Measurements from ENCODE around the gene SRPK1. TPM values are rescaled to one million over a fixed set of nuclear protein-coding genes. Genes with fewer than 3 reads are reported as not detected.
"Not testable (repeated sequence)": the region's sequence is repeated elsewhere in the genome, so short reads cannot be mapped to it uniquely, and the experiment has no call there.

Gene SRPK1
- total RNA-seq, 1 experiment from 2014 or later = 104 TPM

DNA sequence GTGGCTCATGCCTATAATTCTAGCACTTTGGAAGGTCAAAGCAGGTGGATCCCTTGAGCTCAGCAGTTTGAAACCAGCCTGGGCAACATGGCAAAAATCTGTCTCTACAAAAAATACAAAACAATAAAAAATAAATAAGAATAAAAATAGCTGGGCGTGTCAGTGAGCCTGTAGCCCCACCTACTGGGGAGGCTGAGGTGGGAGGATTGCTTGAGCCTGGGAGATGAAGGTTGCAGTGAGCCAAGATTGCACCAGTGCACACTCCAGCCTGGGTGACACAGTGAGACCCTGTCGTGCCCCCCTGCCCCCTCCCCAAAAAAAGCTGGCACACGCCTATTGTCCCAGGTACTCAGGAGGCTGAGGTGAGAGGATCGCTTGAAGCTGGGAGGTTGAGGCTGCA lies 35.1 kb upstream of the SRPK1 start:
- Histone ChIP-seq H3K27me3 (ENCODE audit: low read length) (no peaks in the 10 kb centered on the region), H4K20me1 (ENCODE audit: insufficient read depth, low read depth, low read length) (no peaks in the 10 kb centered on the region), H3K4me3 (ENCODE audit: low read length) (no peak overlapping the region), H3K9ac (ENCODE audit: low read length) (no peak overlapping the region), H3K9me3 (ENCODE audit: low read length) (no peaks in the 10 kb centered on the region), H3K4me1 (ENCODE audit: low read length) (no peaks in the 10 kb centered on the region), H3K79me2 (ENCODE audit: low read length) (no peaks in the 10 kb centered on the region), H3K9me2 (replicated peaks; ENCODE audit: insufficient read depth, low read length) (no peaks in the 10 kb centered on the region), H3K4me2 (ENCODE audit: low read depth, low read length, poor library complexity, severe bottlenecking) (no peak overlapping the region), H3K36me3 (ENCODE audit: insufficient read depth, low read length) (no peaks in the 10 kb centered on the region), H3K27ac (ENCODE audit: low read length) (no peak overlapping the region), H2AFZ (ENCODE audit: low read length) (no peak overlapping the region)
- DNase-seq = peak; percentile 45

DNA sequence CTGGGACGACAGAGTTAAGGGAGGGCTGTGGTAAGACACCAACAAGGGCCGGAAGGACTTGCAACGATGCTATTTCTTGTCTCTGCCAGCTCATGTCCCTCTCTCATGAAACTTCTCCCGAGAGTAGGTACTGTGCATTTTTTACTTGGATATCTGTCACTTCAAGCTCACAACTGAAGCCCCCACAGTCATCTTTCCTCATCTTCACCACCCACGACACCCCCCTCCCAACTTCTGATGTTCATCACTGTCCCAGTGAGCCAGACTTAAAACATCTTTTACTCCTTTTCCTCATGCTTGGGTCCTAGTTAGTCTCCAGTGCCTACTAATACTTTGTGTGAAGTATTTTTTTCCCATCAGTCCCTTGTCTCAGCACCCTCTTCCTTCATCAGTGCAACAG lies 34.6 kb upstream of the SRPK1 start:
- no peak overlapping the region for H3K9ac ChIP-seq (ENCODE audit: low read length)
- H3K4me3 ChIP-seq (ENCODE audit: low read length) = no peak overlapping the region
- H3K27ac ChIP-seq (ENCODE audit: low read length) = no peak overlapping the region
- H3K4me1 ChIP-seq (ENCODE audit: low read length) = no peaks in the 10 kb centered on the region
- no peaks in the 10 kb centered on the region for H3K9me2 ChIP-seq (replicated peaks; ENCODE audit: insufficient read depth, low read length)
- H3K4me2 ChIP-seq (ENCODE audit: low read depth, low read length, poor library complexity, severe bottlenecking) = no peak overlapping the region
- no peaks in the 10 kb centered on the region for H3K79me2 ChIP-seq (ENCODE audit: low read length)
- no peaks in the 10 kb centered on the region for H3K36me3 ChIP-seq (ENCODE audit: insufficient read depth, low read length)
- no peaks in the 10 kb centered on the region for H3K9me3 ChIP-seq (ENCODE audit: low read length)
- no peak overlapping the region for H2AFZ ChIP-seq (ENCODE audit: low read length)
- DNase-seq = no peak
- no peaks in the 10 kb centered on the region for H3K27me3 ChIP-seq (ENCODE audit: low read length)
- H4K20me1 ChIP-seq (ENCODE audit: insufficient read depth, low read depth, low read length) = no peaks in the 10 kb centered on the region

DNA sequence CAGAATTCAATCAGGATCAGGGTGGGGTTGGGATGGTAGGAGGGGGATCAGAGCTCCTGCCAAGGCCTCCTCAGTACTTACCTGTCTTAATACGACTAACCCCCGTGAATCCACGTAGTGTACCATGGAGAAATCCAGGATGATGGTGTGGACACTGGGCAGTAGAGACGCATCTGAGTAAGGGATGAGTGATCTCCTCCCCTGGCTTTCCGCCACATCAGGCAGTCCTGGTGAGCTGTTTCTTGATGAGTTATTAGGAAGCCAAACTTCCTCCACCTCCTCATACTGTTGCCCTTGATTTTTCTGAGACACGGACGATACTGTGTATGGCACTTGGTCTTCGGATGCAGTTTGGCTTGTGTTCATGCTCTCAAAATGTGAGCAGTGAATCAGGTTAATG lies 34.2 kb upstream of the SRPK1 start:
- Histone ChIP-seq H3K27me3 (ENCODE audit: low read length) (no peaks in the 10 kb centered on the region), H3K4me1 (ENCODE audit: low read length) (no peaks in the 10 kb centered on the region), H3K9me3 (ENCODE audit: low read length) (no peaks in the 10 kb centered on the region), H3K27ac (ENCODE audit: low read length) (no peak overlapping the region), H3K9ac (ENCODE audit: low read length) (no peak overlapping the region), H3K79me2 (ENCODE audit: low read length) (no peaks in the 10 kb centered on the region), H3K36me3 (ENCODE audit: insufficient read depth, low read length) (no peaks in the 10 kb centered on the region), H3K4me2 (ENCODE audit: low read depth, low read length, poor library complexity, severe bottlenecking) (no peak overlapping the region), H3K4me3 (ENCODE audit: low read length) (no peak overlapping the region), H2AFZ (ENCODE audit: low read length) (no peak overlapping the region), H3K9me2 (replicated peaks; ENCODE audit: insufficient read depth, low read length) (no peaks in the 10 kb centered on the region), H4K20me1 (ENCODE audit: insufficient read depth, low read depth, low read length) (no peaks in the 10 kb centered on the region)
- no peak for DNase-seq

DNA sequence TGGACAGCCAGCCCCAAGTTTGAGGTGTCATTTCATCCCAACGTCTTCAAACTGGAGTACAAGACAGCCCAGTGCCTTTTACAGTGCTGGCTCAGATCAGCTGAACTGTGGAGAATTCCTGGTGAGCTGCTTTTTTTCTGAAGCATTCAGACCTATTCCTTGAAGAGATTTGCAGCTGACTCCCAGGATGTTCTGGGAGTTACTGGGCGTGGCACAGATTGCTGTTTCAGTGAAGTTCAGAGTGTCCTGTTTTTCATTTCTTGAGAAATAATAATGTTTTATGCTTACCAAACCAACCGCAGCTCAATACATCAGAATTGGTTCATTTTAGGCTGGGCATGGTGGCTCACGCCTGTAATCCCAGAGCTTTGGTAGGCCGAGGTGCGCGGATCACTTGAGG lies 33.4 kb upstream of the SRPK1 start:
- H3K9ac ChIP-seq (ENCODE audit: low read length) = no peak overlapping the region
- no peak overlapping the region for H2AFZ ChIP-seq (ENCODE audit: low read length)
- H3K9me3 ChIP-seq (ENCODE audit: low read length) = no peaks in the 10 kb centered on the region
- no peaks in the 10 kb centered on the region for H3K27me3 ChIP-seq (ENCODE audit: low read length)
- no peaks in the 10 kb centered on the region for H3K79me2 ChIP-seq (ENCODE audit: low read length)
- H3K27ac ChIP-seq (ENCODE audit: low read length) = no peak overlapping the region
- H3K4me3 ChIP-seq (ENCODE audit: low read length) = no peak overlapping the region
- no peaks in the 10 kb centered on the region for H3K4me1 ChIP-seq (ENCODE audit: low read length)
- H4K20me1 ChIP-seq (ENCODE audit: insufficient read depth, low read depth, low read length) = no peaks in the 10 kb centered on the region
- no peak overlapping the region for H3K4me2 ChIP-seq (ENCODE audit: low read depth, low read length, poor library complexity, severe bottlenecking)
- H3K36me3 ChIP-seq (ENCODE audit: insufficient read depth, low read length) = no peaks in the 10 kb centered on the region
- H3K9me2 ChIP-seq (replicated peaks; ENCODE audit: insufficient read depth, low read length) = no peaks in the 10 kb centered on the region
- DNase-seq = no peak

DNA sequence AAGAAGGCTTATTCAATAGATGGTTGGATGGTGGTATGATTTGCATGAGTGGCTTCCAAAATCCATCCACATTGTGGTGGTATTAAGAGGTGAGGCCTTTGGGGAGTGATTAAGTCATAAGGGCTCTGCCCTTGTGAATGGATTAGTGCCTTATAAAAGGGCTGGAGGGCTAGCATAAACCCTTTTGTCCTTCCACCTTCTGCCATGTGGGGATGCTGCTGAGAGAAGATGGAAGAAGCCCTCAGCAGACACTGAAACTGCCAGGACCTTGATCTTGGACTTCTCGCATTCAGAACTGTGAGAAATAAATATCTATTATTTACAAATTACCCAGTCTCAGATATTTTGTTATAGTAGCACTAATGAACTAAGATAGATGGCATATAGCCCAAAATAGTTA lies 27.8 kb upstream of the SRPK1 start:
- no peaks in the 10 kb centered on the region for H3K9me2 ChIP-seq (replicated peaks; ENCODE audit: insufficient read depth, low read length)
- no peak overlapping the region for H3K9ac ChIP-seq (ENCODE audit: low read length)
- no peaks in the 10 kb centered on the region for H3K36me3 ChIP-seq (ENCODE audit: insufficient read depth, low read length)
- H2AFZ ChIP-seq (ENCODE audit: low read length) = no peak overlapping the region
- H3K4me2 ChIP-seq (ENCODE audit: low read depth, low read length, poor library complexity, severe bottlenecking) = no peak overlapping the region
- no peaks in the 10 kb centered on the region for H4K20me1 ChIP-seq (ENCODE audit: insufficient read depth, low read depth, low read length)
- H3K79me2 ChIP-seq (ENCODE audit: low read length) = no peaks in the 10 kb centered on the region
- no peak overlapping the region for H3K4me3 ChIP-seq (ENCODE audit: low read length)
- peak; percentile 65 for DNase-seq
- no peaks in the 10 kb centered on the region for H3K9me3 ChIP-seq (ENCODE audit: low read length)
- H3K4me1 ChIP-seq (ENCODE audit: low read length) = no peaks in the 10 kb centered on the region
- H3K27me3 ChIP-seq (ENCODE audit: low read length) = no peaks in the 10 kb centered on the region
- H3K27ac ChIP-seq (ENCODE audit: low read length) = no peak overlapping the region

DNA sequence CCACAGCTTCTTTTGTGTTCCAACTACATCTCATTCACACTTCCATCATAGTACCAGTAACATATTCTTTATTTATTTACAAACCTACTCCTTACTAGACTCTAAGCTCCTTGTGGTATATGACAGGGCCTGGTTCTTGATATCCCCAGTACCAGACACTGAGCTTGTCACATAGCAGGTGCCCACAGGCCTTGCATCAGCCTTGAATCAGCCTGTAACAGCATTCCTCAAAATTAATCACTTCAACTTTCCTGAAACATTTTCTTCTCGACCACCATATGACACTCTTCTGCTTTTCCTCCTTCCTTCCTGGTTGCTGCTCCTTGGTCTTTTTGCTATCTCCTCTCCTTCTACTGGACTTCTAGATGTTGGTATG lies 24.7 kb upstream of the SRPK1 start:
- H3K36me3 ChIP-seq (ENCODE audit: insufficient read depth, low read length) = no peaks in the 10 kb centered on the region
- no peak for DNase-seq
- no peaks in the 10 kb centered on the region for H3K79me2 ChIP-seq (ENCODE audit: low read length)
- H3K4me1 ChIP-seq (ENCODE audit: low read length) = no peaks in the 10 kb centered on the region
- H3K9me2 ChIP-seq (replicated peaks; ENCODE audit: insufficient read depth, low read length) = no peaks in the 10 kb centered on the region
- no peak overlapping the region for H3K27ac ChIP-seq (ENCODE audit: low read length)
- no peak overlapping the region for H3K4me2 ChIP-seq (ENCODE audit: low read depth, low read length, poor library complexity, severe bottlenecking)
- no peaks in the 10 kb centered on the region for H4K20me1 ChIP-seq (ENCODE audit: insufficient read depth, low read depth, low read length)
- H3K4me3 ChIP-seq (ENCODE audit: low read length) = no peak overlapping the region
- H2AFZ ChIP-seq (ENCODE audit: low read length) = no peak overlapping the region
- H3K9me3 ChIP-seq (ENCODE audit: low read length) = no peaks in the 10 kb centered on the region
- H3K27me3 ChIP-seq (ENCODE audit: low read length) = no peaks in the 10 kb centered on the region
- H3K9ac ChIP-seq (ENCODE audit: low read length) = no peak overlapping the region

DNA sequence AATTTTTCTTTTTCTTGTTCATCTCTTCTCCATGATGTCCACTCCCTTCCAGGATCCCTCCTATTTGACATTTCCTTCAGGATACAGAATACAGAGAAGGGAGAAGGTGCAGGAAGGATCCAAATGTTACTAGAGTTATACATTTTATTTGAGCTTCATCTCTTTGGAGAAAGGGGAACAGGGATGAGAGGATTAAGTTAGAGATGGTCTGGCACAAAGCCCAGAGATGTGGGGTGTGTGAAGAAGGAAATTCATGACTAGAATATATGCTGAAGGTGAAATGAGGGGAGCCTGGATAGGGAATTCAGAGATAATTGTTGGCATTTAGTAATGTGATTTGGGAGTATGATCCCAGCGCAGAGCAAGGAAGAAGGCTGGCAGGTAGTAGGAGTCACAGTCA lies 22.5 kb upstream of the SRPK1 start:
- Histone ChIP-seq H3K4me3 (ENCODE audit: low read length) (no peak overlapping the region), H3K9ac (ENCODE audit: low read length) (no peak overlapping the region), H2AFZ (ENCODE audit: low read length) (no peak overlapping the region), H3K36me3 (ENCODE audit: insufficient read depth, low read length) (no peaks in the 10 kb centered on the region), H3K27ac (ENCODE audit: low read length) (no peak overlapping the region), H3K79me2 (ENCODE audit: low read length) (no peaks in the 10 kb centered on the region), H3K4me1 (ENCODE audit: low read length) (no peaks in the 10 kb centered on the region), H4K20me1 (ENCODE audit: insufficient read depth, low read depth, low read length) (no peaks in the 10 kb centered on the region), H3K27me3 (ENCODE audit: low read length) (no peaks in the 10 kb centered on the region), H3K4me2 (ENCODE audit: low read depth, low read length, poor library complexity, severe bottlenecking) (no peak overlapping the region), H3K9me3 (ENCODE audit: low read length) (no peaks in the 10 kb centered on the region), H3K9me2 (replicated peaks; ENCODE audit: insufficient read depth, low read length) (no peaks in the 10 kb centered on the region)
- DNase-seq = no peak

DNA sequence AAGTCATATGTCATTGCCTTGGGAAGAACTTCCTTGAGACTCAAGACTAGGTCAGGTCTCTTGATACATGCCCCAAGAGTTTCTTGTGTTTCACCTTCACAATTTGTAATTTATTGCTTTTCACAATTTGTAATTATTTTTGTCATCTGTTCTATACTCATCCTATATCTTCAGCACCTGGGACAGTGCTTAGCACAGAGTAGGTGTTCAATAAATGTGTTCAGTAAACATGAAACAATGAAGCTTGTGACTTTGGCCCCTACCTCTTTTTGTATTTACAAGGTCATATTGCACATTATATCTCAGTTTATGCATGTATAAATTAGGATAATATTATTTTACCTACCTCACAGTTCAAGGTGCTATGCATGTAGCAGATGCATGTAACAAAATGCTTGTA lies 21.5 kb upstream of the SRPK1 start:
- no peak overlapping the region for H3K4me2 ChIP-seq (ENCODE audit: low read depth, low read length, poor library complexity, severe bottlenecking)
- DNase-seq = no peak
- no peak overlapping the region for H3K27ac ChIP-seq (ENCODE audit: low read length)
- H3K9me3 ChIP-seq (ENCODE audit: low read length) = no peaks in the 10 kb centered on the region
- no peaks in the 10 kb centered on the region for H3K79me2 ChIP-seq (ENCODE audit: low read length)
- no peak overlapping the region for H3K4me3 ChIP-seq (ENCODE audit: low read length)
- H2AFZ ChIP-seq (ENCODE audit: low read length) = no peak overlapping the region
- H3K9me2 ChIP-seq (replicated peaks; ENCODE audit: insufficient read depth, low read length) = no peaks in the 10 kb centered on the region
- H3K36me3 ChIP-seq (ENCODE audit: insufficient read depth, low read length) = no peaks in the 10 kb centered on the region
- no peak overlapping the region for H3K9ac ChIP-seq (ENCODE audit: low read length)
- H3K27me3 ChIP-seq (ENCODE audit: low read length) = no peaks in the 10 kb centered on the region
- no peaks in the 10 kb centered on the region for H3K4me1 ChIP-seq (ENCODE audit: low read length)
- no peaks in the 10 kb centered on the region for H4K20me1 ChIP-seq (ENCODE audit: insufficient read depth, low read depth, low read length)

DNA sequence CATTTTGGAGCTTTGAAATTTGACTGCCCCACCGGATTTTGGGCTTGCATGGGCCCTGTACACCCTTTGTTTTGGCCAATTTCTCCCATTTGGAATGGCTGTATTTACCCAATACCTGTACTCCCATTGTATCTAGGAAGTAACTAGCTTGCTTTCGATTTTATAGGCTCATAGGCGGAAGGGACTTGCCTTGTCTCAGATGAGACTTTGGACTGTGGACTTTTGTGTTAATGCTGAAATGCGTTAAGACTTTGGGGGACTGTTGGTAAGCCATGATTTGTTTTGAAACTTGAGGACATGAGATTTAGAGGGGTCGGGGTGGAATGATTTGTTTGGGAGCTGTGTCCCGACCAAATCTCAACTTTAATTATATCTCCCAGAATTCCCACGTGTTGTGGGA lies 20.3 kb upstream of the SRPK1 start:
- not testable (repeated sequence) for H3K79me2 ChIP-seq (ENCODE audit: low read length); H3K4me3 ChIP-seq (ENCODE audit: low read length); H3K36me3 ChIP-seq (ENCODE audit: insufficient read depth, low read length); H3K9me2 ChIP-seq (replicated peaks; ENCODE audit: insufficient read depth, low read length); H3K27ac ChIP-seq (ENCODE audit: low read length); H3K9ac ChIP-seq (ENCODE audit: low read length); H3K9me3 ChIP-seq (ENCODE audit: low read length); H3K4me2 ChIP-seq (ENCODE audit: low read depth, low read length, poor library complexity, severe bottlenecking); H3K4me1 ChIP-seq (ENCODE audit: low read length); H3K27me3 ChIP-seq (ENCODE audit: low read length); DNase-seq; H4K20me1 ChIP-seq (ENCODE audit: insufficient read depth, low read depth, low read length); H2AFZ ChIP-seq (ENCODE audit: low read length)

All from Karpas-422 (cell line).